Dedifferentiated amniotic fluid mesenchymal stem cell (primary cell): ENCODE measurements around the gene MICOS13.
A peak's percentile ranks its signal among the peaks of the same experiment; 100 is the strongest.
"Not testable (repeated sequence)": the region's sequence is repeated elsewhere in the genome, so short reads cannot be mapped to it uniquely, and the experiment has no call there.

Experiments used
- DNase-seq: peaks from one replicate; pipeline ENCODE4 v3.0.0-alpha.2; 2016; ENCODE audit errors: extremely low spot score

MICOS13 gene, protein sequence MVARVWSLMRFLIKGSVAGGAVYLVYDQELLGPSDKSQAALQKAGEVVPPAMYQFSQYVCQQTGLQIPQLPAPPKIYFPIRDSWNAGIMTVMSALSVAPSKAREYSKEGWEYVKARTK

DNA sequence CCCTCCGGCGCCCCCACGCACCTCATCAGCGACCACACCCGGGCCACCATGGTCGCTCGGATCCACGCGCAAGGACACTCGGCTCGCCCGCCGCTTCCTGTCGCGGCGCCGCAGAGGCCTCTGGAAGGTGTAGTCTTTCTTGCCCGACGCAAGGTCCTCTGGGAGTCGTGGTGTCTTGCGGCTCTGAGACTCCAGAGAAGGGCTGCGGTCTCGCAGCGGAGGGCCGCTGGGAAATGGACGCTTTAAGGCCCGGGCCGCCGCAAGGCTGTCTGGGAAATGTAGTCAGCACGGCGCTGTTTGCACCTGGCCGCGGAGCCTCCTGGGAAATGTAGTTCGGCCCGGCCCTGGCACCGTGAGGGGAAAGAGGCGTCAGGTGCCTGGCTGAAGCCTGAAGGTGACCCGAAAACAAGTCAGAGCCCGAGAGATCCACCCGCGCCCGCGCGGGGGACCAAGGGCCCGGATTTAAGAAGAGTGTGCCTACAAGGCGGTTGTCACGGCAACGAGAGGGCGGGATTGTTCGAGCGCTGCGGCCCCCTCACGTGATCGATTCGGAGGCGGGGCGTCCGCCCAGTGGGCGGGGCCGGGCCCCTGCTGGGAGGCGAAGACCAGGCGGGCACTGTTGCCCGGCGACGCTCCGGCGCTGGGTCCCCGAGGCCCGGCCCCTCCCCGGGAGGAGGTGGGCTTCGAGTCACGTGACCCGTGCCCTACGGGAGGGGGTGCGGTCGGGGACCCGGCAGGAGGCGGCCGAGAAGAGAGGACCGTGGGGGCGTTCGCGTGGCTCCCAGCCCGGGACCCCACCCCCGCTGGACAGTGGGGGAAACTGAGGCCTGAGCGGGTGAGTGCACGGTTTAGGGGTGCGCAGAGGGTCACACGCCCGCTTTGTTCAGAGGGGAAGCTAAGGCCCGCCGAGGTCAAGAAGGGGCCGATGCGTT is at the start of gene MICOS13, which contains the start of gene HSD11B1L:
TSS of gene MICOS13 (minus strand) at position 80 of the 932 bp plus-strand sequence. CDS start at position 50, 30 bp downstream.
TSS of gene HSD11B1L (plus strand) at position 591 of the 932 bp plus-strand sequence. CDS start 3,806 bp downstream, outside the sequence.
- peak; percentile 98 for DNase-seq

- no peak for DNase-seq
Observed at GRCh38 chr19:5727453-5728050, 47.2 kb upstream of the MICOS13 start.

DNA sequence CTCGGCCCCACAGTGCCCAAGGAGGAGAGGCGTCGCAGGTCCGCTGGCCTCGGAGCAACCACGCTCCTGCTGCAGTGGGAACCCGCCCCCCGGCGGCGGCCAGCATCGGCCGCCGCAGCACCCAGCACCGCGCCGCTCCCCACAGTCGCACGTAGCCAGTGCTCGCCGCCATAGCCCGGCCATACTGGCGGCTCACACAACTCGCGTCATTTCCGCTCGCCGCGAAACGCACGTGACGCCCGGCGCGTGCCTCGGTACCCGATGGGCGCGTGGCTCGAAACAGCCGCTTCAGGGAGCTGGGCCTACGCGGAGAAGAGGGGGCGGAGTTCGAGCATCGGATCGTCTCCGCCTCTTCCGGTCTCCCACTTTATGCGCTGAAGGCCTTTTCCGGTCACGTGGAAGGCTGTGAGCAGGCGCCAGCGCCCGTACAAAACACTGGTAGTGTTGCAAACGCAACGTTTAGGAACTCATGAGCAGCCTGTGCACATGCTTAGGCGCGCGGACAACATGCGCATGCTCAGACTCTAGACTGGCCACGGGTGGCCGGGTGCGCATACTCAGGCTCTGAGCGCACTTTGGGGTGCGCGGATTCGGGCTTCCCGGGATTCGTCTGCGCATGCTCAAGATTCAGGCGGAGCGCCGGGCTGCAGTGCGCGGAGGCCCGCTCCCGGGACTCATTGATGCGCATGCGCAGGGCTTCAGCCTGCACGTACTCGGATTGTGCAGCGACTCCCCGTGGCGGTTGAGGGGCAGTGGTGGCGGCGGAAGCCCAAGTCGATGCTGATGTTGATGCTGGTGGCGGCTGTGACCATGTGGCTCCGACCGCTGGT is 39.9 kb upstream of the MICOS13 start, which contains the start of the genes CATSPERD and LONP1:
TSS of gene CATSPERD (plus strand) at position 677 of the 830 bp plus-strand sequence. CDS start at position 778, 101 bp downstream.
TSS of gene LONP1 (minus strand) at position 186 of the 830 bp plus-strand sequence. CDS start at position 172, 14 bp downstream.
- peak; percentile 99 for DNase-seq

DNA sequence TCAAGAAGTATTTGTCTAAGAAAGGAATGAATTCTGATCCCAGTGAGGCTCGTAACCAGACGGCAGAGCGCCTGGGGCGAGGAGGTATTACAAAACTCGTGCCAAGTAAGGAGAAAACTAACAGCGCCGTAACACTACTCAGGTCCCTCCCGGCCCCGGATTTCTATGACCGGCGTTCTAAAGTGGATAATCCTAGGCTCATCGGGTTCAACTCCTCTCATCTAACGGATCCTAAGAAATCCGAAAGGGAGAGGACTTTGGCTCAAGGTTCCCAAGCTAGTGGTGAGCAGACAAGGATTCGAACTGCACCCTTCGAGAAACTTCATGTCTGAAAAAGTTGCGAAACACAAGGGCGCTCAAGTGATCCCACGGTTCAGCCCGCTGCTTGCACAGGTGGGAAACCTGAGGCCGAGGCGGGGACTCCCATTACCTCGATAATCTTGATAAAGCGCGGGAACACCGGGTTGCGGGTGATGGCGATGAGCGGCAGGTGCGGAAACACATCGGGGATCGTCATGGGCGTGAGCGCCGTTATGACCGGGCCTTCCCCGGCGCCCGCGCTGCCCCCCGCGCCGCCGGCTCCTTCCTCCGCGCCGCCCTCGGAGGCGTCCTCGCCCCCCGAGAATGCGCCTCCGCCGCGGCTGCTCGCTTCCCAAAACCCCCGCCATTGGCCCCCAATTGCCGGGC is 39.1 kb upstream of the MICOS13 start:
- peak; percentile 25 for DNase-seq

- peak; percentile 92 for DNase-seq
Observed at GRCh38 chr19:5718579-5719273, 38.4 kb upstream of the MICOS13 start.

DNA sequence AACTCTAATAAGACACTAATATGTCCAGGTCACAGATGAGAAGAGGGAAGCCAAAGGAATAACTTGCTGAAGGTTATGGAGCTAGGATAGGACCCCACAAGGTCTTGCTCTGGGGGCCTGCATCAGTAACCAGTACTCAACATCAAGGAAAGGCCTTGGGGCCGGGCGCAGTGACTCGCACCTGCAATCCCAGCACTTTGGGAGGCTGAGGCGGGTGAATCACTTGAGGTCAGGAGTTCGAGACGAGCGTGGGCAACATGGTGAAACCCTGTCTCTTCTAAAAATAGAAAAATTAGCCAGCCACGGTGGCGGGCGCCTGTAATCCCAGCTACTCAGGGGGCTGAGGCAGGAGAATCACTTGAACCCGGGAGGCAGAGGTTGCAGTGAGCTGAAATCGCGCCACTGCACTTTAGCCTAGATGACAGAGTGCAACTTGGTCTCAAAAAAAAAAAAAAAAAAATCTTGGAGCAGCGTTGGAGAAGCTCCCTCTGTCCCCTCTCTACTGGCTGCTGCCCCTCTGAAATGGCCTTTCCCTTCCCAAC is 37.8 kb upstream of the MICOS13 start:
- DNase-seq: peak; percentile 33

DNA sequence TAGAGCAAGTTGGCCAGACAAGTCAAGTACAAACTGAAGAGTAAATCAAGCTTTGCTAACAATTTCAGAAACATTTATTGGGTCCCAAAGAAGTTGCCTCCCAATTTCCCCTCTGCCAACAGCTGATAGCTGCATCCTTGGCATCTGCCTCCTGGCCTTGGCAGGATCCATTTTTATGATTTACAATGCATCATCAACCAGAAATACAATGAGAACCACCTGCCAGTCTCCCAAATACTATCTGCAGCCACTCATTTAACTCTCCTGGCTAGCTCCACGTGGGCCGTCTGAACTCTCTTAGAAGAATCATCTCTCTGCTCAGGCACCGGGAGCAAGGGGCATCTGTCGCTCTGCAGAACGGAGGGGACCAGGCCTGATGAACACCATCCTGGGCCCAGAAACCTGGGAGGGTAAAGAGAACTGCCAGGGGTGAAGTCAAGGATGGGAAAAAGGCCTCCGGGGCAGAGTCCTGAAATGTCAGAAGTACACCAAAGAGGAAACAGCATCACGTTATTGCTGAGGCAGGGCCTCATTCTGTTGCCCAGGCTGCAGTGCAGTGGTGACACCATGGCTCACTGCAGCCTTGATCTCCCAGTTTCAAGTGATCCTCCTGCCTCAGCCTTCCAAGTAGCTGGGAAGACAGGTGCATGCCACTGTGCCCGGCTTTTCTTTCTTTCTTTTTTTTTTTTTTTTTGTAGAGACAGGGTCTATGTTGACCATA is 37.1 kb upstream of the MICOS13 start:
- no peak for DNase-seq

DNA sequence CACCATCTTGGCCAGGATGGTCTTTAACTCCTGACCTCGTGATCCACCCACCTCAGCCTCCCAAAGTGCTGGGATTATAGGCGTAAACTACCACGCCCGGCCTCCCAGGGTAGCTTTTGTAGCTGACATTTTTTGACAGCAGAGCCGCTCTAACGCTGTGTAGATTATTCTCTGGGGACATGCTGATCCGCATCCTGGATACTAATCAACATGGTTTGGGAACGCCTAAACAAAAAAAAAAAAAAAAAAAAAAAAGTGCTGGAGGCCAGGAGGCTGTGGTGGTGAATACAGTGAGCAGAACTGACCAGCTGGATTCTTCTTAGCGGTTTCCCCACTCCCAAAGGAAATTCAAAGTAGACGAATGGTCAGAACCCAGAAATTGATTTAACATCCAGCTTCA is 34.5 kb upstream of the MICOS13 start:
- no peak for DNase-seq

DNA sequence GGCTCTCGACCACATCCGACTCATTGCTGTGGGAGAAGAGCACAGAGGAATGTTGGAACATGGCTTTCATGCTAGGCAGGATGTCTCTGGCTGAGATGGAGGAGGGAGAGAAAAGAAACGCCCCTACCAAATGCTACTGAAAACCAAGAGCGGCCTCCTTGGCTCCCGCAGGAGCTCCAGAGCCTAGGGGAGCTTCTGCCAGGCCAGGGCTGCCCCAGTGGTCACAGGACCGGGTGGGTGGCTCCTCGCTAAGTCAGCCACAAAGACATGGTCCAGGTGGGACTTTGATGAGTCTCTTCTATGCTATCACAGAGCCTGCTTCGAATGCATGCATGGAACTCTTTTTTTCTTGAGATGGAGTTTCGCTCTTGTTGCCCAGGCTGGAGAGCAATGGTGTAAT is 32.9 kb upstream of the MICOS13 start:
- DNase-seq: no peak

GRCh38 chr19:5711713-5712161 is 31.4 kb upstream of the MICOS13 start:
- DNase-seq: no peak

- no peak for DNase-seq
Observed at GRCh38 chr19:5711025-5711424, 30.7 kb upstream of the MICOS13 start.

- no peak for DNase-seq
Observed at GRCh38 chr19:5707576-5708575, 27.6 kb upstream of the MICOS13 start.

GRCh38 chr19:5706876-5707573 is 26.7 kb upstream of the MICOS13 start:
- no peak for DNase-seq

- DNase-seq: no peak
Observed at GRCh38 chr19:5705552-5705951, 25.2 kb upstream of the MICOS13 start.

GRCh38 chr19:5703819-5704818 is 23.8 kb upstream of the MICOS13 start:
- DNase-seq: no peak

DNA sequence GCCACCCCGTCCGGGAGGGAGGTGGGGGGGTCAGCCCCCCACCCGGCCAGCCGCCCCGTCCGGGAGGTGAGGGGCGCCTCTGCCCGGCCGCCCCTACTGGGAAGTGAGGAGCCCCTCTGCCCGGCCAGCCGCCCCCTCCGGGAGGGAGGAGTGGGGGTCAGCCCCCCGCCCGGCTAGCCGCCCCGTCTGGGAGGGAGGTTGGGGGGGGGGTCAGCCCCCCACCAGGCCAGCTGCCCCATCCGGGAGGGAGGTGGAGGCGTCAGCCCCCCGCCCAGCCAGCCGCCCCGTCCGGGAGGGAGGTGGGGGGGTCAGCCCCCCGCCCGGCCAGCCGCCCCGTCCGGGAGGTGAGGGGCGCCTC is 21.7 kb upstream of the MICOS13 start:
- DNase-seq: not testable (repeated sequence)
